Natural killer cell treated with Interleukin-12 subunit alpha and Interleukin-12 subunit beta and Interleukin-15 and Interleukin-18, amount 100 ng/mL, for 72 hours (primary cell): ENCODE results near the gene OAF. TPM values are rescaled to one million over a fixed set of nuclear protein-coding genes. Genes with fewer than 3 reads are reported as not detected.

ENCODE experiments used
- ATAC-seq, 2 donors: fragments of 150-1000 bp; cut with Tn5 transposase in 1 of 2; sonication (Bioruptor Pico), chemical (Tn5 transposase) in 1 of 2; 2 replicates each; pipeline ENCODE4 v1.10.0; 2021
- DNase-seq: peaks from one replicate; pipeline ENCODE4 v3.0.0; 2022; ENCODE audit warnings: low spot score
- H3K27ac Mint-ChIP-seq, 2 donors: 1 replicate in 1 of 2; 2 replicates in 1 of 2; pipeline ENCODE4 v1.8.0; 2022; ENCODE audit warnings: mixed read lengths in 2 of 2, mild to moderate bottlenecking in 1 of 2, moderate library complexity in 1 of 2
- H3K27me3 Mint-ChIP-seq, 2 donors: 1 replicate in 1 of 2; 2 replicates in 1 of 2; pipeline ENCODE4 v1.8.0; 2022; ENCODE audit warnings: mixed read lengths in 2 of 2
- H3K36me3 Mint-ChIP-seq: one replicate; pipeline ENCODE4 v1.8.0; 2022; ENCODE audit warnings: mixed read lengths
- H3K4me1 Mint-ChIP-seq, 2 donors: 1 replicate in 1 of 2; 2 replicates in 1 of 2; pipeline ENCODE4 v1.8.0; 2022; ENCODE audit warnings: low read depth in 2 of 2, mixed read lengths in 2 of 2, mild to moderate bottlenecking in 1 of 2
- H3K4me3 Mint-ChIP-seq: one replicate; pipeline ENCODE4 v1.8.0; 2022; ENCODE audit warnings: mixed read lengths
- H3K9me3 Mint-ChIP-seq: 2 replicates; pipeline ENCODE4 v1.8.0; 2022; ENCODE audit warnings: mixed read lengths
- total RNA-seq, 2 donors: library from RNA; stranded (reverse); gene quantifications; one replicate each; pipeline ENCODE4 v1.2.3, GENCODE V29; 2022

The OAF gene
- total RNA-seq: 1 to 10 TPM; 1.1 to 1.9 TPM

DNA sequence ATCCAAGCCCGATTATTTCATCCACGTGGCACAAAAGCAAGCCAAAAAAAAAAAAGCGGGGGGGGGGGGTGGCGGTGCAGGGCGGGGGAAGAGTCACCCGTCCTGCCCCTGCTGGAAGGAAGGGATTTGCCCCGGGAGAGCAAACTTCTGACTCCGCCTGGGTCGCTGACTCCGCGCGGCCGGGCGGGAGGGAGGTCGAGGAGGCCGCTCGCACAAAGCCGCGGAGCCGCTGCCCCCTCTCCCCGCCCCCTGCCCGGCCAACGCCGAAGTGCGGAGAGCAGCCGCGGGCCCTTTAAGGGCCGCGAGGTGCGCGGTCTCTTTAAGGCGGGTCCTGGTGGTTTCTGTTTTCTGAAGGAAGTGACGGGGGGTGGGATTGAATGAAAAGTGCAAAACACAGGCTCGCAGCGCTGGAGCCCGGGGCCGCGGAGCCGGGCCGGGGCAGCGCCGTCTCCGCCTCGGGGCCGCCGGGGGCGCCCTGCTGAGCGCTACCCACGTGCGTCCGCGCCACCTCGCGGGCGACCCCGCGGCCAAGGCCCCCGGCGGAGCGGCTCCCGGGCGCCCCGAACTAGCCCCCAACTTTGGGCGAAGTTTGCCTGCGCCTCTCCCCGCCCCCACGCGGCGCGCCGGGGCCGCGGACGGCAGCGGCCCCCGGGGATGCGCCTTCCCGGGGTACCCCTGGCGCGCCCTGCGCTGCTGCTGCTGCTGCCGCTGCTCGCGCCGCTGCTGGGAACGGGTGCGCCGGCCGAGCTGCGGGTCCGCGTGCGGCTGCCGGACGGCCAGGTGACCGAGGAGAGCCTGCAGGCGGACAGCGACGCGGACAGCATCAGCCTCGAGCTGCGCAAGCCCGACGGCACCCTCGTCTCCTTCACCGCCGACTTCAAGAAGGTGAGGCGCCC, at the start of gene OAF:
Gene OAF (plus strand): TSS at position 407 of the 896 bp plus-strand sequence. CDS start 248 bp downstream, at position 655.
- Mint-ChIP-seq H3K36me3 (no peaks in the 10 kb centered on the region), H3K27me3 (peaks cover 27 to 28% of the 10 kb centered on the region in 2 donors), H3K27ac (peak within 1 kb of the TSS; percentile 28 to 64), H3K4me3 (peak within 1 kb of the TSS; percentile 92), H3K9me3 (no peaks in the 10 kb centered on the region), H3K4me1 (peaks cover 25 to 27% of the 10 kb centered on the region in 2 donors)
- ATAC-seq: peak; percentile 91 to 94
- DNase-seq: peak; percentile 74

DNA sequence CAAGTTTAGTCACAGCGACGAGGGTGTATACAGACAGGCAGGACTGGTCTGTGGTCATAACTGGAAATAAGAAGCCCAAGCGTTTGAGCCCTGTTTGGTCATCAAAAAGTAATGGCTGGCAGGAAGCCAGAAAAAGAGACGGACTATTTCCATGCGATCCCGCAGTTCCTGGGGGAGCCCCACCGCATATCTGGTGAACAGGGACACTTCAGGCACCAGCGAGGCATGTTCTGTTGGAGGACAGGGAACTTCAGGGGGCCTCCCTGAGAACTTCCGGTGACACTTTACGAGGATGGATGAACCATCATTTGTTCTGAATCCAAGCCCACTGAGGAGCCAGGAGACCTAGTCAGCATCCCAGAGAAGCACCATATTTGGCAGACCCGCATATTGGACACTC, 43.2 kb upstream of the OAF start:
- DNase-seq (no peak), ATAC-seq (no peak)
- Mint-ChIP-seq H3K27ac (no peak overlapping the region), H3K27me3 (peaks cover 46 to 50% of the 10 kb centered on the region in 2 donors), H3K9me3 (peaks cover 2% of the 10 kb centered on the region), H3K4me1 (peaks cover 4 to 5% of the 10 kb centered on the region in 2 donors), H3K36me3 (peaks cover 17% of the 10 kb centered on the region), H3K4me3 (no peak overlapping the region)

DNA sequence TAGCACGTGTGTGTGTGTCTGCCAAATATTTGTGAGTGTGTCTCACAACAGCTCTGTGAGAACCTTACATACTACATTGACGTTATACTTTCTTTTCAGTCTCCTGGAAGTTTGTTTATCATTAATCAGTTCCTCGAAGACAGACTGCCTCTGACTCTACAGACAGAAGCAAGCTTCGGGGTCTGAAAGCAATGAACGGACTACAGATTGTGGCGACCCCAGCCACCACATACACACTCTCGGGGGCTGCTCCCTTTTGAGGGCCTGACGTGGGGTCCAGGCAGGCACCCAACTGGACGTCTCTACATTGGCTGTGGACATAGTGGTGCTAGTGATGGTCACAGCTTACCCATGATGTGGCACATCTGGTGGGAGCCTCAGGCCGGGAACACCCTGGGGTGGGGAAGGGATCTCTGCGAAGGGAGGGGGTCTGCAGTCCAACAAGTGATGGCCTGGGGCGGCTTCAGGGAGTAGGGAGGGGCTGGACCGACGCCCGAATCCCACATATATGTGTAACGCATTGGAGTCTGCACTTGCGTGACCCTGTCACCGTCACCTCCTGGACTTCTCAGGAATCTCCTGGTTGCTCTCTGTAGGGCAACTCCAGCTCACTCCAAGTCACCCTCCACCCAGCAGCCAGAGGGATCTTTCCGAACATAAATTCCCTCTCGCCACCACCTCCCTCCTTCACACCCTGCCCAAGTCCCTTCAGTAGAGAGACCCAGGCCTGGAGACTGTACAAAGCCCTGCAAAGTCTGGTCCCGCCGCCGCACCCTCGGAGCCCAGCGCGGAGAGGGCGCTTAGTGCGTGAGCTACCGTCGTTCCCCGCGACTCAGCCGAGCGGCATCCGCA, 42.5 kb upstream of the OAF start:
- H3K27me3 Mint-ChIP-seq: peaks cover 52% of the 10 kb centered on the region in 2 donors
- peaks cover 17% of the 10 kb centered on the region for H3K36me3 Mint-ChIP-seq
- ATAC-seq: no peak
- H3K4me3 Mint-ChIP-seq: peak overlapping the region; percentile 58
- H3K9me3 Mint-ChIP-seq: peaks cover 2% of the 10 kb centered on the region
- no peak overlapping the region for H3K27ac Mint-ChIP-seq
- peaks cover 4 to 5% of the 10 kb centered on the region in 2 donors for H3K4me1 Mint-ChIP-seq
- no peak for DNase-seq

DNA sequence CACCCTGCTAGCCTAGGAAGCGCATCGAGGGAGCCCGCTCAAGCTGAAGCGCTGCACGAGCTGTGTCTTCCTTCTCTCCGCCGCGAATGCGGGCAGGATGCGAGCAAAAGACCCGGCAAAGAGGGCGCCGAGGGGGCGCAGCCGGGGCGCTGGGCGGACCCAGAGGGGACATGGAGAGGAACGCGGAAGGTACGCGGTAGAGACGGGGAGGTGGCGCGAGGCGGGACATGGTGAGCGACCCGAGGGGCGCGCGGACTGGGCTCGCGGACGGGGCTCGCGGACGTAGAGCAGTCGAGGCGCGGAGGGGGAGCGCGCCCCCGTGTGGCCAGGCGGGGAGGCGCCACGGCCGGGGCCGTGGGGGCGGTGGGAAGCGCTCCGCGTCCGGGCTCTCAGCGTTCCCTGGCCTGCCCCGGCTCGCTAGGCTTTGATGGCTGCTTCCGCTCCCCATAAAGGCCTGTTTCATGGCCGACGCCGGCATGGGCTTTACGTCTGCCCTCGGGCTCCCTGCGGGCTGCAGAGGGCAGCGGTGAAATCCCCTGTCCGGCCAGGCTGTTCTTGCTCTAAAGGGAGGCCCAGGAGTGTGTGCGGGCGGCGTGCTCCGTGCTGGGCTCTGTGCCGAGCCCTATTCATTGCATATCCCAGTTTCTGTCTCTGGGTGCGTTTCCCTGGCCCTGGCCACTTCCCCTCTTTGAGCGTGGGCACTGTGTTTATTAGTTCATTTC, 41.7 kb upstream of the OAF start:
- Mint-ChIP-seq H3K27ac (no peak overlapping the region), H3K36me3 (peaks cover 17% of the 10 kb centered on the region), H3K4me1 (peaks cover 4 to 5% of the 10 kb centered on the region in 2 donors), H3K27me3 (peaks cover 52 to 60% of the 10 kb centered on the region in 2 donors), H3K9me3 (peaks cover 2% of the 10 kb centered on the region), H3K4me3 (peak overlapping the region; percentile 58)
- peak; percentile 77 for DNase-seq
- peak; percentile 82 to 92 for ATAC-seq

DNA sequence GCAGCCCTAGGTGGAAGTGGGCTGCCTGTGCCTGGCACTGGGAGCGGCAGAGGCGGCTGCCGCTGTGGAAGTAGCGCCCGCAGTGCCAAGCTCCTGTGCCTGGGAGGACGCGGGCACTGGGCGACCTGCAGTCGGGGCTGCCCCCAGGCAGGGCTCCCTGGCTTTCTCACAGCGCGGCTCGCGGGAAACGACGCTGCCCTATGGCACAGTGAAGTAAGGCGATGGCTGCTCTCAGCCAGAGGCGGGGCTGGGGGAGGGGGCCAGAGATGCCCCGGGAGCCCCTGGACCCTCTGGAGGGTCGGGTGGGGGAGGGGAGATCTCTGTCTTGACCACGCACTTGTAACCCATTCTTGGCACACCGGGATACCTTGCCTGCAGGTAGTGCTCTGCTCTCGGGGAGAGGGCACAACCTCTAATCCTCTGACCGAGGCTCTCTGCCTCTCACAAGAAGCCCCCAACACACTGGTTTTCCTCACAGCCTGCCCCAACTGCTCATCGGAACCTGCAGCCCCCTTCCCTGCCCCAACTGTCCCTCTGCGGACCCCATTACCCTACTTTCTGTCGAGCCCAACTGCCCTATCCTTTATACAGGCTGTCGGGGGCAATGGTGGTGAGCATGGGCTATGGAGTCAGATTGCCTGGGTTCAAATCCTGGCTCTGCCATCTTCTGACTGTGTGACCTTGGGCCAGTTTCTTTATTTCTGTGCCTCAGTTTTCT, 40.7 kb upstream of the OAF start:
- no peak for ATAC-seq
- H3K36me3 Mint-ChIP-seq: peaks cover 13% of the 10 kb centered on the region
- H3K27me3 Mint-ChIP-seq: peaks cover 47 to 61% of the 10 kb centered on the region in 2 donors
- no peak overlapping the region for H3K4me3 Mint-ChIP-seq
- H3K9me3 Mint-ChIP-seq: peaks cover 2% of the 10 kb centered on the region
- DNase-seq: no peak
- peaks cover 4 to 5% of the 10 kb centered on the region in 2 donors for H3K4me1 Mint-ChIP-seq
- H3K27ac Mint-ChIP-seq: no peak overlapping the region

DNA sequence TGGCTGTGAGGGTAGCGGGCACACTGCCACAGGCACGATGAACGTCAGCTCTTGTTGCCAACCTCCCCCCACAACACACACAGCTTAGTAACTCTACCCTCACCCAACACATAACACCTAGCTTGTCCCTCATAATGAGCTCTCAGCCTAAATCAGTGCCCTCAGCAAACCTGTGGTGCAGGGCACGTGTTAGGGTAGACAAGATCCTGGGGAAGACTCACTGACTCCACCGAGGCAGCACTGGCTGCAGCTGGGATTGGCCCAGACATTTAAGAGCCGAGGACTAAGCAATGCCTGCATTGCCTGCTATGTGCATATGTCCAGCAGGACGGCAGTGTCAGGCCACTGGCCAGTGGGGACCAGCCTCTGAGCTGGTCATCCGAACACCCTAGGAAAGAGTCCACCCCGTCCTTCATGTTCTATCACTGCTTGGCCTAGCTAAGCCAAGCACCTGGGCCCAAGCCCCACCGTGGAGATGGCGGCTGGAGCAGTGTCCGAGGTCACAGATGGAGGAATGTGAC, 40.0 kb upstream of the OAF start:
- DNase-seq (no peak), ATAC-seq (no peak)
- H3K4me1 Mint-ChIP-seq: peaks cover 4 to 5% of the 10 kb centered on the region in 2 donors
- H3K9me3 Mint-ChIP-seq: peaks cover under 1% of the 10 kb centered on the region
- no peak overlapping the region for H3K4me3 Mint-ChIP-seq
- H3K27ac Mint-ChIP-seq: no peak overlapping the region
- H3K27me3 Mint-ChIP-seq: peaks cover 46 to 61% of the 10 kb centered on the region in 2 donors
- peaks cover 7% of the 10 kb centered on the region for H3K36me3 Mint-ChIP-seq

DNA sequence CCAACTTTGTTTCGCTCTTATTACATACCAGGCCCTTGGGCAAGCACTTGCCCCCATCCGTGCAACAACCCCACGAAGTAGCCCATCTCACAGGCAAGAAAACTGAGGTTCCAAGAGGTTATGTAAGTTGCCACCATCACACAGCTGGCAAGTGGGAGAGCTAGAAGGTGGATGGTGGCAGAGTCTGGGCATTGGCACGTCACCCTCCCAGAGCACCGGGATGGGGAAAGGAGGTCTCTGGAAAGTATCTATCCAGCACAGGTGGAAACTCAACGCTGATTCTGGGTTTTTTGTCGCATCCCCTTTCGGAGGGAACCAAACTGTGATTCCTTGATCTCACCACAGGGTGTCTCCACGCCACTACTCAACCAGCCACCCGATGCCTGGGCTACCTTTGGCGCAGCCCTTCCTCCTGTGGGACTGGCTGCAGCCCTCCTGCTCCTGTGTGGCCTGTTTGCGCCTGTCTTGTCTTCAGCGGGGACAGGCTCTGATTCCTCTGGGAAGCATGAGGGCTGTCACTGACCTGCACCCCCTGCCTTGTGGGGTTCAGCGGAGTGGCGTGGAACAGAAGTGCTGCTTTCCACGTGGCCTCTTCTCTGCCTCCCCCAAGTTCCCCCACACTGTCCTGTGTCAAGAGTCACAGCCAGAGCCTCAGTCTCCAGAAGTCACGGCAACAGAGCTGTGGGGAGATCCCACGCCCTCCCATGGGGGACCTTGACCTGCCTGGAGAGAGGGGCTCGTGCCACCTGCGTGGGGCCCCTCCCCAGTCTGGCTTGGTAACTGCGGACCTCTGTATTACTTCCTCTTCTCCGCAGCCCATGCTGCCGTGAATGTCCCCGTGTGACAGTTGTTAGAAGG, 38.5 kb upstream of the OAF start:
- Mint-ChIP-seq H3K36me3 (no peaks in the 10 kb centered on the region), H3K27me3 (peaks cover 41 to 56% of the 10 kb centered on the region in 2 donors), H3K9me3 (no peaks in the 10 kb centered on the region), H3K4me3 (no peak overlapping the region), H3K27ac (no peak overlapping the region), H3K4me1 (peaks cover 4 to 5% of the 10 kb centered on the region in 2 donors)
- DNase-seq: peak; percentile 74
- ATAC-seq: peak; percentile 43 to 49

DNA sequence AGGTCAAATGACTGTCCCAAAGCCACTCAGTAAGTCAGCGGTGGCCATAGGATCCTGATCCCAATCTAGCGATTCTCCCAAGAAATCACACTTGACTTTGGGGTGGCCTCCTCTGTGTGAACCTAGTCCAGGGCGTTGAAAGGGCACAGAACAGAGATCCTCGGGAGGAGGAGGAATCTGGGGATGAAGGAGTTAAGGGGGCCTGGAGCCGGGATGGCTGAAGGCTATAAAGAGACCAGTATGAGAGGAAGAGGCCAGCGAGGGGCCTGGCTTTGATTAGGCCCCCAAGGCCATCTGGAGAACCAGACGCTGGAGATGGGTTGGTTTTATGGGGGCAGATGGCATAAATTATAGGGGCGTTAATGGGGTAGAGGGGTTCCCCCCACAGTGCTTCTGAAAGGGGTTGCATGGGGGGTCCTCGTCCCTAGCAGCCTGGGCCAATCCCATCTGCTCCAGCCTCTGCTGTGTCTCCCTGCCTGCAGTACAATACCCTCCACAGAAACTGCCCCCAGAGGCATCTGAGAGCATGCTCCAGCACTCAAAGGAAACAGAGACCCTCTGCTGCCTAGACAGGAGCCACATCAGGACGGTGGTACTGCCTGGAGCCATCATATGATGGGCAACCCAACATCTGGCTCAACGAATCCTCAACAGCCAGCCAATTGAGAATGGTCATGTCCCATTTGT, 37.7 kb upstream of the OAF start:
- Mint-ChIP-seq H3K4me1 (peaks cover 4 to 5% of the 10 kb centered on the region in 2 donors), H3K4me3 (no peak overlapping the region), H3K27ac (no peak overlapping the region), H3K27me3 (peaks cover 43 to 55% of the 10 kb centered on the region in 2 donors), H3K9me3 (no peaks in the 10 kb centered on the region), H3K36me3 (no peaks in the 10 kb centered on the region)
- no peak for ATAC-seq
- DNase-seq: no peak

DNA sequence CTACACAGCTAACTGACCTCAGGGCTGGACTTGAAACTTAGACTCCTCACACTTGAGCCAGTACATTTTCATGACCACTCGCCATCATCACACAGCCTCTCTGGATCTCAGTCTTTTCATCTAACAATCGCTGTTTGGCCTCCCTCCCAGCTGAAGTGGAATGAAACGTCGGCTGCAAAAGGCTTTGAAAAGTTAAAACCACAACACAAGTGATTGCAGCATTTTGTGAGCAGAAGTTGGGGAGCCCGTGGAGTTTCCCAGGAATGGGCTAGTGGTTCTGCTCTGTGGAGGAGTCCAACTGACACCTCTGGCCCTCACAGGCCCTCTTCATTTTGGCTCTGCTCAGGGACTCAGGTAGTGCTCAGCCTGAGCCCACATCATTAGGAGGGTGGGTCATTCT, 37.0 kb upstream of the OAF start:
- DNase-seq (no peak), ATAC-seq (no peak)
- Mint-ChIP-seq H3K27me3 (peaks cover 41 to 55% of the 10 kb centered on the region in 2 donors), H3K36me3 (no peaks in the 10 kb centered on the region), H3K4me1 (no peaks in the 10 kb centered on the region), H3K27ac (no peak overlapping the region), H3K4me3 (no peak overlapping the region), H3K9me3 (no peaks in the 10 kb centered on the region)

DNA sequence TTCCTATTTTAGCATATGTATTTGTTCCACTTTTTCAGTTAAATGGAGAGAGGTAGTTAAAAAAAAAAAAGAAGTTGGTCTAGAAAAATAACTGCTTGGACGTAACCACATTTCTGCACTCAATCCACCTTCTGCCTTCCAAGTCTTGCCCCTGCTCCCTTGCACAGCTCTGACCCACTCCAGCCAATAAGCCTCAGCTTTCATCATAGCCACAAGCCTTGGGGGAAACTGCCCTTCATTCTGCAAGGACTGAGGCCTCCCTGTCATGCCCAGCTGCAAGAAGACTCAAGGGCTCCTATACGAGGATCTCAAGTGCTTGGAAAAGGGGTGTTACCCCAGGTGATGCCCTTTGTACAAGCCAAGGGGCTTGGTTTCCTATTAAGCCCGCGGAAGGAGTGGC, 36.0 kb upstream of the OAF start:
- Mint-ChIP-seq H3K36me3 (no peaks in the 10 kb centered on the region), H3K9me3 (no peaks in the 10 kb centered on the region), H3K27ac (no peak overlapping the region), H3K4me3 (no peak overlapping the region), H3K27me3 (peaks cover 43 to 55% of the 10 kb centered on the region in 2 donors), H3K4me1 (no peaks in the 10 kb centered on the region)
- no peak for ATAC-seq
- DNase-seq: no peak

DNA sequence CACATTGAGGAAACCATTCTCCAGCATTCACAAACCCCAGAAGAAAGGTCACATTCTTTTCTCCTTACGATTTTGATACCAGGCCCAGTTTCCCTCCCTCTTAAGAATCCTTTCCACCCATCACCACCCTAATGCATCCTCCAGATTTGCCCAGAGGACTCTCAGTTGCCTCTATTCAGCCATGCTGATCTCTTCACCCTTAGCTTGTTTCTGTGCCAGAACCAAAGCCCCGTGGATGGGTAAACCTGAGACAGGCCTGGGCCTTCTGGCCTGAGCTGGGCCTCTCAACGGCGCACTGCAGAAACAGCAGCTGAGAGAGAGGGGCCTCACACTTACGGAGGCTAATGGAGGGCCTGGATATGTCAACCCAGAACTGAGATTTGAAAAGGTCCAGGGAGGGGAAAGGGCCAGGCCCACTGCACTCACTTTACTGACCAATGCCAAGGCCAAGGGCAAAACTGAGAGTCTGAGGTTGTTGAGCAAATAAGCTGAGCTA, 32.2 kb upstream of the OAF start:
- H3K4me1 Mint-ChIP-seq: no peaks in the 10 kb centered on the region

More for the DNA sequence above, 32.2 kb upstream of the OAF start:
- H3K27me3 Mint-ChIP-seq: peaks cover 24 to 34% of the 10 kb centered on the region in 2 donors
- H3K9me3 Mint-ChIP-seq: no peaks in the 10 kb centered on the region
- H3K27ac Mint-ChIP-seq: no peak overlapping the region
- H3K36me3 Mint-ChIP-seq: no peaks in the 10 kb centered on the region
- no peak for ATAC-seq
- no peak for DNase-seq
- no peak overlapping the region for H3K4me3 Mint-ChIP-seq
